HEK293 (cell line): ENCODE measurements around the gene LCA5L.

Source experiments
- CTCF ChIP-seq: fragments of 450-650 bp; formaldehyde crosslinking; IDR thresholded peaks from 2 replicates; pipeline ENCODE4 v1.5.1; 2016; ENCODE audit warnings: missing biosample characterization, missing genetic modification characterization
- SP2 ChIP-seq: fragments of 450-650 bp; formaldehyde crosslinking; IDR thresholded peaks from 2 replicates; pipeline ENCODE4 v1.5.1; 2016; ENCODE audit warnings: missing biosample characterization, missing genetic modification characterization
- YY1 ChIP-seq: fragments of 450-650 bp; formaldehyde crosslinking; IDR thresholded peaks from 2 replicates; pipeline ENCODE4 v1.5.1; 2018; ENCODE audit warnings: missing biosample characterization, missing genetic modification characterization
- ZNF280C ChIP-seq: fragments of 450-650 bp; formaldehyde crosslinking; IDR thresholded peaks from 2 replicates; pipeline ENCODE4 v1.5.1; 2016; ENCODE audit warnings: missing biosample characterization, missing genetic modification characterization
- ZNF280D ChIP-seq: fragments of 450-650 bp; formaldehyde crosslinking; IDR thresholded peaks from 2 replicates; pipeline ENCODE4 v1.5.1; 2016; ENCODE audit warnings: missing biosample characterization, missing genetic modification characterization
- ZNF391 ChIP-seq: fragments of 450-650 bp; formaldehyde crosslinking; IDR thresholded peaks from 2 replicates; pipeline ENCODE4 v1.5.1; 2016; ENCODE audit warnings: low read depth, missing biosample characterization, missing genetic modification characterization, borderline replicate concordance
- ZNF530 ChIP-seq: fragments of 450-650 bp; formaldehyde crosslinking; IDR thresholded peaks from 2 replicates; pipeline ENCODE4 v1.5.1; 2016; ENCODE audit warnings: low read depth, missing biosample characterization, missing genetic modification characterization
- ZNF624 ChIP-seq: fragments of 450-650 bp; formaldehyde crosslinking; IDR thresholded peaks from 2 replicates; pipeline ENCODE4 v1.5.1; 2017; ENCODE audit warnings: missing biosample characterization, missing genetic modification characterization

DNA sequence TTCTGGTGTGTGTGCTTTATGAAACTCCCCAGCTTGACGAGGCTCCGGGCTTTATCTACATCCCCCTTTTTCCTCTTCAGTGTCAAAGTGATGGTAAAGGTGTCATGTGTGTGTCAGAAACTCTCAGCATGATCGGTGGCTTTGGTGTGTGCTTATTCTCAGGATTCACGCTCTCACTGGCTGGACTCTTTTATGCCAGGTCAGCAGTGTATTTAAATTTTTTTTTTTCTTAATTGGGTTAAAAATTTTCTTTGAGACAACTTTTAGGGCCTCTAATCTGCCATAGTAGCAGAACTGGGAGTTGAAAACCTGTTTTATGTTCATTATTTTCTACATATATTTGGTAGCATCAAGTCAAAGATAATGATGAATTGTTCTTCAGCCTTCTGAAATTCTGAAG is 27.2 kb upstream of the LCA5L start:
- TF ChIP-seq CTCF (tag by site-specific recombination) (no peak), ZNF280D (no peak), ZNF280C (tag by site-specific recombination) (no peak), ZNF530 (no peak), YY1 (no peak), SP2 (tag by site-specific recombination) (no peak), ZNF391 (tag by site-specific recombination) (no peak), ZNF624 (tag by site-specific recombination) (no peak)
